ENCODE results near the gene MAK.
"Not testable (repeated sequence)": the region's sequence is repeated elsewhere in the genome, so short reads cannot be mapped to it uniquely, and the experiment has no call there.

MAK gene

GRCh38 chr6:10837995-10838793 is at the start of gene MAK:
TSS of gene MAK (minus strand) at chr6:10838539. CDS start at chr6:10830648, 7,891 bp downstream.
- DNase-seq, result peak; percentile 62

- DNase-seq, result peak; percentile 68
These were observed 48.6 kb upstream of the MAK start, which contains the start of gene SYCP2L for GRCh38 chr6:10886691-10887502. TSS of gene SYCP2L (plus strand) at chr6:10887052. CDS start at chr6:10887127, 75 bp downstream.

GRCh38 chr6:10886365-10886690 is 48.0 kb upstream of the MAK start:
- not testable (repeated sequence) for DNase-seq

- no peak for DNase-seq
These were observed 46.1 kb upstream of the MAK start for GRCh38 chr6:10884245-10884972.

GRCh38 chr6:10883312-10884244 is 45.2 kb upstream of the MAK start:
- DNase-seq, result no peak

- no peak for DNase-seq
These were observed 44.4 kb upstream of the MAK start for GRCh38 chr6:10882657-10883171.

- DNase-seq, result not testable (repeated sequence)
These were observed 43.9 kb upstream of the MAK start for GRCh38 chr6:10882253-10882630.

- no peak for DNase-seq
These were observed 42.0 kb upstream of the MAK start for GRCh38 chr6:10880366-10880765.

- DNase-seq, result no peak
These were observed 39.5 kb upstream of the MAK start for GRCh38 chr6:10877871-10878270.

- no peak for DNase-seq
These were observed 38.7 kb upstream of the MAK start for GRCh38 chr6:10877012-10877411.

- no peak for DNase-seq
These were observed 36.7 kb upstream of the MAK start for GRCh38 chr6:10875026-10875425.

GRCh38 chr6:10874207-10874606 is 35.9 kb upstream of the MAK start:
- no peak for DNase-seq

- DNase-seq, result no peak
These were observed 35.0 kb upstream of the MAK start for GRCh38 chr6:10873374-10873773.

GRCh38 chr6:10867952-10868351 is 29.6 kb upstream of the MAK start:
- no peak for DNase-seq

- not testable (repeated sequence) for DNase-seq
These were observed 28.4 kb upstream of the MAK start for GRCh38 chr6:10866709-10867108.

GRCh38 chr6:10863031-10863430 is 24.7 kb upstream of the MAK start:
- not testable (repeated sequence) for DNase-seq

GRCh38 chr6:10862361-10862760 is 24.0 kb upstream of the MAK start:
- DNase-seq, result no peak

- no peak for DNase-seq
These were observed 22.7 kb upstream of the MAK start for GRCh38 chr6:10861086-10861485.

- no peak for DNase-seq
These were observed 18.9 kb upstream of the MAK start for GRCh38 chr6:10857259-10857658.

GRCh38 chr6:10854922-10855632 is 16.7 kb upstream of the MAK start:
- DNase-seq, result no peak

GRCh38 chr6:10853849-10854300 is 15.5 kb upstream of the MAK start:
- DNase-seq, result not testable (repeated sequence)
